Keratinocyte (primary cell): ENCODE measurements around the gene NANOS2. TPM values are rescaled to one million over a fixed set of nuclear protein-coding genes. Genes with fewer than 3 reads are reported as not detected.

Experiments used
- DNase-seq: peaks from one replicate; pipeline ENCODE4 v3.0.0-alpha.2; 2011; ENCODE audit warnings: low read depth, missing footprints, low spot score
- FAIRE-seq: peaks from 2 replicates; lab custom pipeline; 2011; peaks lifted over from hg19 to GRCh38; lab: Jason Lieb, UNC
- H2AFZ ChIP-seq: 2 replicates; pipeline ENCODE4 v1.6.0; 2012; ENCODE audit warnings: low read length, control low read depth, inconsistent platforms; ENCODE audit not compliant: control insufficient read depth
- H3K27ac ChIP-seq: 2 replicates; pipeline ENCODE4 v1.5.1; 2011; ENCODE audit warnings: low read length; ENCODE audit not compliant: control insufficient read depth, insufficient read depth
- H3K27me3 ChIP-seq: 3 replicates; pipeline ENCODE4 v1.6.0; 2011; ENCODE audit warnings: low read length; ENCODE audit not compliant: control insufficient read depth, insufficient read depth; ENCODE audit errors: extremely low read depth
- H3K36me3 ChIP-seq, 2 experiments: 2 replicates in 1 of 2; 3 replicates in 1 of 2; pipeline ENCODE4 v1.5.1; 2011; ENCODE audit warnings: low read length in 2 of 2, mild to moderate bottlenecking in 1 of 2; ENCODE audit not compliant: control insufficient read depth in 2 of 2, insufficient read depth in 2 of 2; ENCODE audit errors: extremely low read depth in 1 of 2
- H3K4me1 ChIP-seq: 3 replicates; pipeline ENCODE4 v1.5.1; 2011; ENCODE audit warnings: low read length; ENCODE audit not compliant: control insufficient read depth, insufficient read depth; ENCODE audit errors: extremely low read depth
- H3K4me2 ChIP-seq: 3 replicates; pipeline ENCODE4 v1.6.0; 2011; ENCODE audit warnings: low read depth, low read length; ENCODE audit not compliant: control insufficient read depth, insufficient read depth; ENCODE audit errors: extremely low read depth
- H3K4me3 ChIP-seq, 3 experiments: fragments of 200-600 bp in 1 of 3; sonication (generic) in 1 of 3; 2 replicates in 2 of 3; 3 replicates in 1 of 3; pipeline ENCODE4 v1.5.1; 2011 to 2016; ENCODE audit warnings: low read length in 3 of 3, mild to moderate bottlenecking in 3 of 3, control low read depth in 2 of 3, inconsistent platforms in 1 of 3, low read depth in 1 of 3, mixed read lengths in 1 of 3, mixed run types in 1 of 3, moderate library complexity in 1 of 3; ENCODE audit not compliant: control insufficient read depth in 2 of 3, insufficient read depth in 2 of 3; ENCODE audit errors: extremely low read depth in 1 of 3
- H3K79me2 ChIP-seq: 2 replicates; pipeline ENCODE4 v1.6.0; 2012; ENCODE audit warnings: low read length; ENCODE audit not compliant: control insufficient read depth, insufficient read depth
- H3K9ac ChIP-seq: 3 replicates; pipeline ENCODE4 v1.6.0; 2011; ENCODE audit warnings: low read length; ENCODE audit not compliant: control insufficient read depth, insufficient read depth; ENCODE audit errors: extremely low read depth
- H3K9me1 ChIP-seq: 3 replicates; pipeline ENCODE4 v1.6.0; 2011; ENCODE audit warnings: low read length; ENCODE audit not compliant: control insufficient read depth, insufficient read depth; ENCODE audit errors: extremely low read depth
- H3K9me3 ChIP-seq: 2 replicates; pipeline ENCODE4 v1.5.1; 2012; ENCODE audit warnings: low read depth, low read length; ENCODE audit not compliant: control insufficient read depth
- H4K20me1 ChIP-seq: 3 replicates; pipeline ENCODE4 v1.6.0; 2011; ENCODE audit warnings: low read length; ENCODE audit not compliant: control insufficient read depth, insufficient read depth; ENCODE audit errors: extremely low read depth
- EZH2 ChIP-seq: IDR thresholded peaks from one replicate; pipeline ENCODE4 v1.6.1; 2012; ENCODE audit warnings: inconsistent platforms, mild to moderate bottlenecking, low read length, moderate library complexity
- dilution Hi-C: fragments of 300-500 bp; cut with MboI; formaldehyde crosslinking; loops from one replicate; pipeline ENCODE4 v1.7.0; 2020; ENCODE audit warnings: low sequenced_read_pairs; ENCODE audit not compliant: extremely low pct_ligation_motif_present
- polyA plus RNA-seq, 5 experiments: library from polyadenylated mRNA; depleted of rRNA in 3 of 5; stranded (reverse) in 3 of 5; stranded (forward) in 1 of 5; unstranded in 1 of 5; fragments of >200 nt; gene quantifications; 1 replicate in 1 of 5; 2 replicates in 3 of 5; 3 replicates in 1 of 5; pipeline versions ENCODE4 v1.2.1 to v1.2.3, GENCODE V29; 2011 to 2012; ENCODE audit warnings: missing spikeins in 2 of 5, low read depth in 1 of 5, low replicate concordance in 1 of 5
- TF ChIP-seq, protein P1 (sequence below), 3 experiments: IDR thresholded peaks in 1 of 3; conservative IDR thresholded peaks in 1 of 3; optimal IDR thresholded peaks in 1 of 3; 2 replicates in 2 of 3; 3 replicates in 1 of 3; pipeline versions ENCODE3 to v1.5.1; 2011; ENCODE audit warnings: low read length in 3 of 3, mild to moderate bottlenecking in 3 of 3, moderate library complexity in 2 of 3, control low read depth in 1 of 3, inconsistent platforms in 1 of 3; ENCODE audit not compliant: insufficient read depth in 2 of 3; ENCODE audit errors: extremely low read depth in 1 of 3

The NANOS2 gene
- polyA plus RNA-seq, 1 donor (not counting 4 experiments of a cell fraction or from before 2014, with no cell fraction given) = not detected

DNA sequence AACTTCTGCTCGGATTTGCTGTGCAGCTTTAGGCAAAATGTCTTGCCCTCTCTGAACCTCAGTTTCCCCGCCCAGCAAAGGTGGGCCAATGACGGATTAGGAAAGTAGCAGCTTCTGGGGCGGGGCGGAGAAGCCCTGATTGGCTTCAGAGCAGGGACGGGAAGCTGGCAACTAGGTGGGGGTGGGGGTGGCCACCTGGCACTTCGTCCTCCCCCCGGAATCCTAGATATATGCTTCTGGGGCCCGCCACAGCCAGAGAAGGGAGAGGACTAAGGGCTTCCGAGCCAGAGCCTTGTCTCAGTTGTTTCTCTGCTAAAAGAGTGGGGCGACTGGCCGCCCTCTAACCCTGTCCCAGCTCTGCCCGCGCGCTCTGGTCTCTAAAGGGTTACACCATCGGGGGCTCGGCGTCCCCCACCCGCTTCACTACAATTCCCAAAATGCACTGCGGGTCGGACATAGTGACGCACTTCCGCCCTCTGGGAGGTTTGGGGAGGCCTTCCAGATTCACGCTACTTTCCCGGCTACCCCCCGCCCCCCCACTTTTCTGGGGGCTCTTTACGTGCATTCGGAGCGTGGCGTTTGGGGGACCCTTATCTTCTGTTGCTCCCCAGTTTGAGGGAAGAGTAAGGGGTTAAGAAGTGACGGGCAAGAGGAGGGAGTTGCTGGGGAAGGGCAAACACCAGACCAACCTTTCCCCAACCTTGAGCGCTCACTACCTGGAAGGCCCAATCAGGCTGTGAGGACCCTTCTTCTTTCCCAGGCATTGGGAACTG, 28.0 kb downstream of the NANOS2 start:
- Histone ChIP-seq H2AFZ (peak overlapping the region; percentile 99), H3K27me3 (peaks cover 7% of the 10 kb centered on the region), H3K79me2 (peaks cover 8% of the 10 kb centered on the region), H3K4me2 (peak overlapping the region; percentile 96), H3K9me3 (no peaks in the 10 kb centered on the region), H3K9ac (peak overlapping the region; percentile 94), H4K20me1 (no peaks in the 10 kb centered on the region), H3K27ac (peak overlapping the region; percentile 94), H3K9me1 (no peaks in the 10 kb centered on the region), H3K4me3 (peak overlapping the region; percentile 65 to 89 (median 82)), H3K36me3 (peaks cover 0 to 4% of the 10 kb centered on the region in 2 experiments), H3K4me1 (peaks cover 14% of the 10 kb centered on the region)
- peak; percentile 76 for DNase-seq
- dilution Hi-C loops = no loop called here
- peak; percentile 90 for FAIRE-seq
- TF ChIP-seq, protein P1, sequence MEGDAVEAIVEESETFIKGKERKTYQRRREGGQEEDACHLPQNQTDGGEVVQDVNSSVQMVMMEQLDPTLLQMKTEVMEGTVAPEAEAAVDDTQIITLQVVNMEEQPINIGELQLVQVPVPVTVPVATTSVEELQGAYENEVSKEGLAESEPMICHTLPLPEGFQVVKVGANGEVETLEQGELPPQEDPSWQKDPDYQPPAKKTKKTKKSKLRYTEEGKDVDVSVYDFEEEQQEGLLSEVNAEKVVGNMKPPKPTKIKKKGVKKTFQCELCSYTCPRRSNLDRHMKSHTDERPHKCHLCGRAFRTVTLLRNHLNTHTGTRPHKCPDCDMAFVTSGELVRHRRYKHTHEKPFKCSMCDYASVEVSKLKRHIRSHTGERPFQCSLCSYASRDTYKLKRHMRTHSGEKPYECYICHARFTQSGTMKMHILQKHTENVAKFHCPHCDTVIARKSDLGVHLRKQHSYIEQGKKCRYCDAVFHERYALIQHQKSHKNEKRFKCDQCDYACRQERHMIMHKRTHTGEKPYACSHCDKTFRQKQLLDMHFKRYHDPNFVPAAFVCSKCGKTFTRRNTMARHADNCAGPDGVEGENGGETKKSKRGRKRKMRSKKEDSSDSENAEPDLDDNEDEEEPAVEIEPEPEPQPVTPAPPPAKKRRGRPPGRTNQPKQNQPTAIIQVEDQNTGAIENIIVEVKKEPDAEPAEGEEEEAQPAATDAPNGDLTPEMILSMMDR (optimal IDR thresholded peaks at IDR 0.05 in 1 of 3, IDR thresholded peaks at IDR 0.05 in 1 of 3, conservative IDR thresholded peaks at IDR 0.05 in 1 of 3; ENCODE audit: extremely low read depth in 1 of 3, insufficient read depth in 2 of 3, low read length in 3 of 3) = no peak
- TF ChIP-seq EZH2 = no peak

DNA sequence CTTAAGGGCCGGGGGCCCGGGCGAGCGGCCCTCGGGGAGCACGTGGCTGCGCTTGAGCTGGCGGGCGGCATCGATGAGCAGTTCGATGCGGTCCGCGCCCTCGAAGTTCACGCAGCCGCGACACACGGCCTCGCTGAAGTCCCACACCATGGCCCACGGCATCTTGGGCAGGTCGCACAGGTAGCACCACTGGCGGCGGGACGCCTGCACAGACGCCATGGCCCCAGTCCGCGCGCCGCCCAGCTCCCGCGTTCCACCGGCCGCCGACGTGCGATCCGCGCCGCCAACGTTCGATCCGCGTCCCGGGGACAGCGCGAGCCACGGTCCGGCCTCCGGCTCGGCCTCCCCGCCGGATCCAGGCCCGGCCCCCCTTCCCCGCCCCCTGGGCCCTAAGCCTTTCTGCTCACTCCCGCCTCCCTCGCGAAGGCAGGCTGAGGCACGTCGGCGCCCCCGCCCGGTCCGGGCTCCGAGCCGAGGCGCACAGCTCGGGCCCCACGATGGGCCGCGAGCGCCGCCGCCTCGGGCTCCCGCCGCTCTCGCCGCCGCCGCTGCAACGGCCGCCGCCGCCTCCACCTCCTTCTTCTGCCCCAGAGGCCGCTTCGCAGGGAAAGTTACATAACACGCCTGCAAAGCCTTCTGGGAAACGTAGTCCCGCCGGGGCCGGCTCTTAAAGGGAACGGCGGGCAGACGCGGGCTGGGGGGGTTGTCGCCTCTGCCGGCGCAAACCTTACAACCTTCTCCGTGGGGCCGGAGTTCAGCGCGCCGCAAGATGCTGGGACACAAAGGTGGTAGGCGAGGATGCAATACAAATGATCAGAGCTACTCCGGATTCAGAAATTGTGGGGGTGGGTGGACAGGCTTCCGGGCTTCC, 28.8 kb downstream of the NANOS2 start, which contains the start of gene IRF2BP1:
IRF2BP1 (minus strand) TSS at position 586 of the 871 bp plus-strand sequence; CDS start at position 219, 367 bp downstream.
- dilution Hi-C loops = no loop called here
- Histone ChIP-seq H3K4me1 (peaks cover 14% of the 10 kb centered on the region), H2AFZ (peak within 1 kb of the TSS; percentile 99), H3K36me3 (peaks cover 0 to 2% of the 10 kb centered on the region in 2 experiments), H3K9me3 (no peaks in the 10 kb centered on the region), H3K9me1 (no peaks in the 10 kb centered on the region), H4K20me1 (no peaks in the 10 kb centered on the region), H3K9ac (peak within 1 kb of the TSS; percentile 94), H3K27me3 (peaks cover 7% of the 10 kb centered on the region), H3K4me3 (peak within 1 kb of the TSS; percentile 65 to 89 (median 82)), H3K4me2 (peak within 1 kb of the TSS; percentile 96), H3K27ac (peak within 1 kb of the TSS; percentile 94), H3K79me2 (peaks cover 8% of the 10 kb centered on the region)
- TF ChIP-seq, protein P1 (optimal IDR thresholded peaks at IDR 0.05 in 1 of 3, IDR thresholded peaks at IDR 0.05 in 1 of 3, conservative IDR thresholded peaks at IDR 0.05 in 1 of 3; ENCODE audit: extremely low read depth in 1 of 3, insufficient read depth in 2 of 3, low read length in 3 of 3) = no peak
- no peak for TF ChIP-seq EZH2
- no peak for FAIRE-seq
- DNase-seq = peak; percentile 40
